Duodenal mucosa (tissue), 2 donors: ENCODE data around the gene OR14C36.
"Not testable (repeated sequence)": the region's sequence is repeated elsewhere in the genome, so short reads cannot be mapped to it uniquely, and the experiment has no call there.

Experiments
- H3K27ac ChIP-seq: one replicate; pipeline ENCODE4 v1.7.0; 2013; ENCODE audit warnings: low read depth, low read length
- H3K27me3 ChIP-seq, 2 donors: one replicate each; pipeline ENCODE4 v1.7.0; 2013; ENCODE audit warnings: low read length in 2 of 2, control low read depth in 1 of 2; ENCODE audit not compliant: insufficient read depth in 2 of 2, control insufficient read depth in 1 of 2
- H3K36me3 ChIP-seq, 2 donors: one replicate each; pipeline ENCODE4 v1.7.0; 2013; ENCODE audit warnings: low read length in 2 of 2, control low read depth in 1 of 2; ENCODE audit not compliant: insufficient read depth in 2 of 2, control insufficient read depth in 1 of 2
- H3K4me1 ChIP-seq, 2 donors: one replicate each; pipeline ENCODE4 v1.7.0; 2013; ENCODE audit warnings: low read length in 2 of 2, control low read depth in 1 of 2; ENCODE audit not compliant: insufficient read depth in 2 of 2, control insufficient read depth in 1 of 2
- H3K4me3 ChIP-seq, 2 donors: one replicate each; pipeline ENCODE4 v1.7.0; 2013; ENCODE audit warnings: low read length in 2 of 2, low read depth in 1 of 2
- H3K9ac ChIP-seq, 2 donors: one replicate each; pipeline ENCODE4 v1.7.0; 2013; ENCODE audit warnings: low read length in 2 of 2, low read depth in 1 of 2
- H3K9me3 ChIP-seq, 2 donors: one replicate each; pipeline ENCODE4 v1.7.0; 2013; ENCODE audit warnings: low read length in 2 of 2, control low read depth in 1 of 2; ENCODE audit not compliant: control insufficient read depth in 1 of 2

OR14C36 gene, protein sequence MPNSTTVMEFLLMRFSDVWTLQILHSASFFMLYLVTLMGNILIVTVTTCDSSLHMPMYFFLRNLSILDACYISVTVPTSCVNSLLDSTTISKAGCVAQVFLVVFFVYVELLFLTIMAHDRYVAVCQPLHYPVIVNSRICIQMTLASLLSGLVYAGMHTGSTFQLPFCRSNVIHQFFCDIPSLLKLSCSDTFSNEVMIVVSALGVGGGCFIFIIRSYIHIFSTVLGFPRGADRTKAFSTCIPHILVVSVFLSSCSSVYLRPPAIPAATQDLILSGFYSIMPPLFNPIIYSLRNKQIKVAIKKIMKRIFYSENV

DNA sequence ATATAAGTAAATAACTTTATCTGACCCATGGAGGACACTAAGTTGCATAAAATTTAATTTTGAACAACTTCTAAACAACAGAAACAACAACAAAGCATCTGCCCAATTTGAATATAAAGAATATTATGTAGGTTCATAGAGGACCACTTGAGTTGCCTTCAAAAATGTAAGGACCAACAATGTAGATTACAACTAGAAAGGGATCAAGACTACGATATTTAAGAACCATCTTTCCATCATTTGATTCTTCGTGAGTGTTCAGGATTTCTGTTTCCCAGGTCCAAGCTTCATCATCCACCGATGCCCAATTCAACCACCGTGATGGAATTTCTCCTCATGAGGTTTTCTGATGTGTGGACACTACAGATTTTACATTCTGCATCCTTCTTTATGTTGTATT, at the start of gene OR14C36:
Gene OR14C36, plus strand, starts transcription at position 301 of the 400 bp plus-strand sequence. Its CDS starts 0 bp downstream, at position 301.
- Histone ChIP-seq H3K9me3 (peaks cover 0 to 4% of the 10 kb centered on the region in 2 donors), H3K9ac (no peak within 1 kb of the TSS), H3K36me3 (no peaks in the 10 kb centered on the region), H3K4me3 (no peak within 1 kb of the TSS), H3K27ac (no peak within 1 kb of the TSS), H3K4me1 (no peaks in the 10 kb centered on the region), H3K27me3 (no peaks in the 10 kb centered on the region)

DNA sequence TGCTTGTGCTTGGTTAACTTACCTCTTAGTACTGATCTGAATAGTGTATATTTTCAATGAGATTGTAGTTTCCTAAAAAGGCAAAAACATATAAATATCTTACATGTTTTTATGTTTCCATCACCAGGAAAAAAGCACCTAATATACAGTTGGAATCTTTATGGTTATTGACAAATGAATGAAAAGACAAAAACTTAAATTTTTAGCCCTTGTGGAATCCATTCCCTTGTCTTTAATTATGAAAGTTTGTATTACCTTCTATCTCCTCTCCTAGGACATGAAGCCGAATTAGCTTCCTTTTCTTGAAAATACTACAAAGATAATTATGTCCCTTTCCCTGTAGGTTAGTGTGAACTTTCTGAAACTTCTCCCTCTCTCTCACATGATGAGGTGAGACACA, 45.3 kb upstream of the OR14C36 start, which contains the start of gene OR2T12:
Gene OR2T12, minus strand, starts transcription at position 101 of the 400 bp plus-strand sequence. CDS start 7,846 bp downstream, outside the sequence.
- Histone ChIP-seq H3K36me3 (no peaks in the 10 kb centered on the region), H3K9ac (no peak within 1 kb of the TSS), H3K4me3 (no peak within 1 kb of the TSS)

DNA sequence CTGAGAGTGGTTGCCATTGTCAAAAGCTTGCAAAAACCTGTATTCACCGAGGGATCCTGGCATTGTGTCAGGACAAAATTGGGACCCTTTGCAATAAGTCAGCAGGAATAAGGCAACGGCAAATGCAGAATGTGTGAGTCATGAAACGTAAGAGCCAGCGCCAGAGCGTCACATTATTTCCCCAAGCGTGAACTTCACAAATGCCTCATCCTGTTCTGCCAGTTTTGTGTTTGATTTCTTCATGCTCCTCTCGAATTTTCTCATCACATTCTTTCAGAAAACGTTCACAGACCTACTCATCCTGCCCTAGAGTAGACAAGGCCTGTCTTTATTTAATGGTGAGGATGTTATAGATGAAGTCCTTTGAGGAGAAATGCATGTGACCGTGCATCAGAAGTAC, 42.9 kb upstream of the OR14C36 start:
- H3K4me1 ChIP-seq, H3K9me3 ChIP-seq, H3K4me3 ChIP-seq, H3K27me3 ChIP-seq, H3K36me3 ChIP-seq, H3K9ac ChIP-seq, H3K27ac ChIP-seq: not testable (repeated sequence)

More for the DNA sequence above, 45.3 kb upstream of the OR14C36 start, which contains the start of gene OR2T12:
- H3K9me3 ChIP-seq: peaks cover 0 to 8% of the 10 kb centered on the region in 2 donors
- H3K27me3 ChIP-seq: no peaks in the 10 kb centered on the region
- H3K27ac ChIP-seq: no peak within 1 kb of the TSS
- no peaks in the 10 kb centered on the region for H3K4me1 ChIP-seq

DNA sequence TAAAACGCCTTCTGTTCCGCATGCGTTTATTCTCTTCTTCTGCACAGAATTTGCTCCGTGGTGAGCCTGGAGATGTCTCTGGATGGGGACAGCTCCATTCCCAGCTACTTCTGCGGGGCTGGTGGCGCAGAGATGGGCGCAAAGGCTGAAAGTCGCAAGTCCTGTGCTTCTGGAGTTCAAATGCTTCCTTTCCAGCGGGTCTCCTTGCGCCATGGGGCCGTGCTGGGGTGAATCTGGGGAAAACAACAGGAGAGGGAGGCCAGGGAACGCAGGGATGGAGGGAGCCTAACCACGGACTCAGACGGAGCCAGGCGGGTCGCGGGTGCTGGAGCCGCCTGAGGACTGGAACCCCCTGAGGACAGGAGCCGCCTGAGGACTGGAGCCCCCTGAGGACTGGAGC, 42.5 kb upstream of the OR14C36 start:
- Histone ChIP-seq H3K9me3 (no peaks in the 10 kb centered on the region), H3K27ac (no peak overlapping the region), H3K27me3 (no peaks in the 10 kb centered on the region), H3K9ac (no peak overlapping the region), H3K36me3 (no peaks in the 10 kb centered on the region), H3K4me1 (no peaks in the 10 kb centered on the region), H3K4me3 (no peak overlapping the region)

DNA sequence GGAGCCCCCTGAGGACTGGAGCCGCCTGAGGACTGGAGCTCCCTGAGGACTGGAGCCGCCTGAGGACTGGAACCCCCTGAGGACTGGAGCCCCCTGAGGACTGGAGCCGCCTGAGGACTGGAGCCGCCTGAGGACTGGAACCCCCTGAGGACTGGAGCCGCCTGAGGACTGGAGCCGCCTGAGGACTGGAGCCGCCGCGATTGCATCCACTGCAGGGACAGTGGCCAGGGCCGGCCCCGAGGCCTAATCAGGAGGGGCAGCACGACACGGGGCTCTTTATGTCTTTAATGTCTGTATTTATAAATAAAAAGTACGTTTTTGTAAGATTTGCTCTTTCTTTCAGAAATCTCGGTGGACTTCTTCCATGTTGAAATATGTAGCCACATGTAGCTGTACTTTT, 41.8 kb upstream of the OR14C36 start:
- not testable (repeated sequence) for H3K27ac ChIP-seq, H3K9me3 ChIP-seq, H3K9ac ChIP-seq, H3K4me1 ChIP-seq, H3K36me3 ChIP-seq, H3K4me3 ChIP-seq, H3K27me3 ChIP-seq

DNA sequence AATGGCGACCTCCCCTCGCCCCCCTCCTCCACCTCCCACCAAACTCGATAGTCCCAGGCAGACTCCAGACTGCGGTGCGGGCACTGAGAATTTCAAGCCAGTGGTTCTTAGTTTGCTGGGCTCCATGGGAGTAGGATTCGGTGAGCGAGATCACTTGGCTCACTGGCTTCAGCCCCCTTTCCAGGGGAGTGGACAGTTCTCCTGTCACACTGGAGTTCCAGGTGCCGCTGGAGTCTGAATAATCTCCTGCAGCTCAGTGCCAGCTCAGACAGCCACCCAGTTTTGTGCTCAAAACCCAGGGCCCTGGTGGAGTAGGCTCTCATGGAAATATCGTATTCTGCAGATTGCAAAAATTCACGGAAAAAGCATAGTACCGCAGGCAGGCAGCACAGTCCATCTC, 31.8 kb upstream of the OR14C36 start:
- Histone ChIP-seq H3K4me1 (no peaks in the 10 kb centered on the region), H3K36me3 (no peaks in the 10 kb centered on the region), H3K9me3 (peaks cover 13 to 15% of the 10 kb centered on the region in 2 donors), H3K4me3 (no peak overlapping the region), H3K27me3 (no peaks in the 10 kb centered on the region), H3K27ac (no peak overlapping the region), H3K9ac (no peak overlapping the region)

DNA sequence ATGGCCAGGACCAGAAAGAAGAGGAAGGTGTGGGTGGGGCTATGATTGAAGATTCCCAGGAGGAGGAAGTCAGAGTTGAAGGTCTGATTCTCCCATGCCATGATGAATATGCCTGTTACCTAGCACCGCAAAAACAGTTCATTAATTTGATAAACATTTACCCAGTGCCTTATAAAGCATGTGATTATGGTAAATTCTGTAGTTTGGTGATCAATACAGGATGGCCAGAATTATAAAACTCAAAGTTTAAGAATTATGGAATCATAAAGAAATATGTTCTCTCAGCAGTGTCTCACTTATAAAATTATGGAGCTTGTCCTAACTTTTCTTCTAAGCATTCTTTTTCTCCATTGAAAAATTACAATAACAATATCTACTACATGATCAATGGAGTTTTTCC, 24.1 kb upstream of the OR14C36 start, which contains the start of gene OR2M7:
Gene OR2M7, minus strand, starts transcription at position 101 of the 400 bp plus-strand sequence. Its CDS starts 0 bp downstream, at position 101.
- H3K36me3 ChIP-seq: no peaks in the 10 kb centered on the region
- no peak within 1 kb of the TSS for H3K4me3 ChIP-seq
- H3K27me3 ChIP-seq: no peaks in the 10 kb centered on the region
- no peaks in the 10 kb centered on the region for H3K4me1 ChIP-seq
- no peaks in the 10 kb centered on the region for H3K9me3 ChIP-seq
- H3K9ac ChIP-seq: no peak within 1 kb of the TSS
- no peak within 1 kb of the TSS for H3K27ac ChIP-seq

DNA sequence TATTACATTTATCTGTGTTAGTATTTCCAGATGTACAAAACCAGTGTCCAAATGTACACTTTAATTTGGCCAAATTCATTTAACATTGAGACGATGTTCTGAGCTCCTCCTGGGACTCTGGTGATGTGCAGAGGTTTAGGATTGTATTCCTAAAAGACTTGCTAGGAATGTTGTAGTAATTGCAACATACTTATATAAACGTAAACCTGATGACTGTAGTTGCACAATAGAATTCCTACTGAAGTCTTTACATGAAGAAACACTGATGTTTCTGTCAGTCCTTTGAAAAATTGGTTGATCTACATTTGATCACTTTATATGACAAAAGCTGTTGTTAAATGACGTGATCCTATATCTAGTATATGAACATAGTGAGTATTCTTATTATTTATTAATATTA, 5.1 kb upstream of the OR14C36 start:
- Histone ChIP-seq H3K27me3 (no peaks in the 10 kb centered on the region), H3K27ac (no peak overlapping the region), H3K4me3 (no peak overlapping the region), H3K9me3 (no peaks in the 10 kb centered on the region), H3K4me1 (no peaks in the 10 kb centered on the region), H3K9ac (no peak overlapping the region), H3K36me3 (no peaks in the 10 kb centered on the region)

DNA sequence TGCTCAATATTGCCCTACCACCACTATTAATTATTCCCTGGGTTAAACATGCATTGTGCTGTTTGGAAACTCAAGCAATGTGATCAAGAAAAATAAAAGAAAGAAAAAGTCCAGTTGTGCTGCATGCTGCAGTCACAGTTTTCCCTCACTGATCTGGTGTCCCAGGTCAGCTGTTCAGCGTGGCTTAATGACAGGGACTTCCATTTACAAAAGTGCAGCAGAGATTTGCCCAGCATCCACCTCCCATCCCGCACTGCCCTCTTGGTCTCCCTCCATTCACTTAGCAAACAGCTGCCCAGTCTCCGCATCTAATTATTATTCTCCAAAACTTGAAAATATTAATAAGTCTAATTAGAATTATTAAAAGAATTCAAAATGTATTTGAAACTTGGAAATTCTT, 10.8 kb downstream of the OR14C36 start:
- no peaks in the 10 kb centered on the region for H3K4me1 ChIP-seq
- peaks cover 3 to 4% of the 10 kb centered on the region in 2 donors for H3K9me3 ChIP-seq
- H3K27ac ChIP-seq: no peak overlapping the region
- H3K27me3 ChIP-seq: no peaks in the 10 kb centered on the region
- no peak overlapping the region for H3K9ac ChIP-seq
- no peaks in the 10 kb centered on the region for H3K36me3 ChIP-seq
- H3K4me3 ChIP-seq: no peak overlapping the region

DNA sequence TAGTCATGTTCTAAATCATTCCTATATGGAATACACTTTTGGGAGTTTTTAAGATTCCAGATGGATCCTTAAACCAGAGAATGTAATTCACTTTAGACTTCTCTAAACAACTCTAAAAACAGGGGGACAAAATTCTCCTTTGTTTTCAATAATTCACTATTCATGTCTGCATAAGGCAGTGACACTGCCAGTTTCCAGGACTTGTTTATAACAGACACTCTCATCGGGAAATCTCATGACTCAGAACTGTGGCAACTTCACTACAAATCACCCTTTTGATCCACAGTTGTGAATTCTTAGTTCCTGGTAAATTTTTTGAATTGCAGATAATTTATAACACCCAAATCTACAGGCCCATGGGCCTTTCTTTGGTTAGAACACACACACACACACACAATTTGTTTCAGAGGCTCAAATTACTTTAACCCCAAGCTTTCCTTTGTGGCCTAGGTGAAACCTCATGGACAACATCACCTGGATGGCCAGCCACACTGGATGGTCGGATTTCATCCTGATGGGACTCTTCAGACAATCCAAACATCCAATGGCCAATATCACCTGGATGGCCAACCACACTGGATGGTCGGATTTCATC, 12.6 kb downstream of the OR14C36 start, which contains the start of gene OR2T4:
Gene OR2T4, plus strand, starts transcription at position 545 of the 595 bp plus-strand sequence. Its CDS starts 0 bp downstream, at position 545.
- H3K27ac ChIP-seq: no peak within 1 kb of the TSS
- no peaks in the 10 kb centered on the region for H3K36me3 ChIP-seq
- peaks cover 4 to 9% of the 10 kb centered on the region in 2 donors for H3K9me3 ChIP-seq
- H3K4me1 ChIP-seq: no peaks in the 10 kb centered on the region
- H3K4me3 ChIP-seq: no peak within 1 kb of the TSS
- H3K9ac ChIP-seq: no peak within 1 kb of the TSS
- no peaks in the 10 kb centered on the region for H3K27me3 ChIP-seq
